NCI-H226 (cell line): ENCODE measurements around the gene IL18R1.

Experiments used
- DNase-seq: peaks from one replicate; pipeline ENCODE4 v3.0.0-alpha.2; 2015

IL18R1 gene

DNA sequence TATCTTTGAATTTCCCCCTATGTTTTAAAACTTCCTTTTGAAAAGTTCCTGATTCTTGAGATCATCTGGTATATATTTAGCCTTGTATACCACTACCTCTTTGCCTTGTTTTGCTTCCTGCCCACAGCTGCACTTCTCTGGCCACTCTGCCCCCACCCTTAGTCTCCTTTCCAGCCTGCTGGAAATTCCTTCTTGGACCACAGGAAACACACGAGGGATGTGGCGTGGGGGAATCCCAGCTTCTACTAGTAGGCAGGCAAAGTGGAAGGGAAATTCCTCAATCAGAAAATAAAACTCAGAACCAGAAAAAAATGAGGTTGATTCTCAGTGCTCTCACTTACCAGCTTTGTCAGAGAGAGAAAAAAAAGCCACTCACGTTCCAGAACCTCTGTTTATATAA is 80.7 kb downstream of the IL18R1 start:
- DNase-seq = peak; percentile 77

DNA sequence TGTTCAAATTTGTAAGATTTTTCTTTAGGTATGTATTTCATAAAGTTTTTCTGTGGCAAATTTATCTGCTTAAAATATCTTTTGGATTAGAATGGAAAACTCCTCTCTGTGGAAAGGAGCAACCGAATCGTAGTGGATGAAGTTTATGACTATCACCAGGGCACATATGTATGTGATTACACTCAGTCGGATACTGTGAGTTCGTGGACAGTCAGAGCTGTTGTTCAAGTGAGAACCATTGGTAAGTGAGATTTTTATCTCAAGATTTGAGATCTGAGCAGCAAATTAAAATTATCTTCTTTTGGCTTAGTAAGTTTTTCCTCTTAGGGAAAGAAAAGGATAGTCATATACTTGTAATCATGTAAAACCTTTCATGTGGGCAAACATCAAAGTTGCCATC is 81.5 kb downstream of the IL18R1 start:
- DNase-seq = no peak

DNA sequence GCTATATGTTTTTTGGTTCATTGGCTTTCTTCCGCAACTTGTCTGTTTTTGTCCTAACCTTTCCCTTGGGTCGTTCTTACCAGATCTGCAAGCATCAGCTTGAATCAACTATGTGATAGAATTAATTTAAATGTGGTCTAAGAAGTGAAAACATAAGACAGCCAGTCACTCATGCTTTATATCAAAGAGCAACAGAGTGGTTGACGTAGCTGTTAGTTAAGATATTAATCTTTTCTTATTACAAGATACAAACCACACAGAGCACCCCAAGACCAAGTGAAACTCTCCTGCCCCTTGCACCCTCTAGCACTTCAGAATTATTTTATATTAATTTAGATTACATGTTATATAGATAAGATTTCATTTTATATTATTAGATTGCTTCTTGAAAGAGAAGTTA is 82.5 kb downstream of the IL18R1 start:
- DNase-seq = no peak

DNA sequence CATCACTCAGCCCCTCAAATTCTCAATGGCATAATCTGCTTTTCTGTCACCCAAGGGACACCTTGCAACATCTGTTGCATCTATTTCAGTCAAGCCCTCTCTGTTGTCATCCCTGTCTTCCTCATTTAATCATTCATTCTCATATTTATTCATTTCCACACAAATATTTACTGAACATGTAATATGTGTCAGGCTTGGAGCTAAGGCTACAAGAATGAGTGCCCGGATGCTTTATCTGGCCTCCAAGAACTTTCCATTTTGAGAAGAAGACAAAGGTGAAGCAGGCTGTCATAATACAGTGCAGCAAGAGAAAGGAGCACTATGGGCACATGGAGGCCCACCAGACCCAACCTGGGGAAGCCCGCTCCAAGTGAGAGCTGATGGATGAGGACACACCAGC is 83.0 kb downstream of the IL18R1 start:
- DNase-seq = no peak

DNA sequence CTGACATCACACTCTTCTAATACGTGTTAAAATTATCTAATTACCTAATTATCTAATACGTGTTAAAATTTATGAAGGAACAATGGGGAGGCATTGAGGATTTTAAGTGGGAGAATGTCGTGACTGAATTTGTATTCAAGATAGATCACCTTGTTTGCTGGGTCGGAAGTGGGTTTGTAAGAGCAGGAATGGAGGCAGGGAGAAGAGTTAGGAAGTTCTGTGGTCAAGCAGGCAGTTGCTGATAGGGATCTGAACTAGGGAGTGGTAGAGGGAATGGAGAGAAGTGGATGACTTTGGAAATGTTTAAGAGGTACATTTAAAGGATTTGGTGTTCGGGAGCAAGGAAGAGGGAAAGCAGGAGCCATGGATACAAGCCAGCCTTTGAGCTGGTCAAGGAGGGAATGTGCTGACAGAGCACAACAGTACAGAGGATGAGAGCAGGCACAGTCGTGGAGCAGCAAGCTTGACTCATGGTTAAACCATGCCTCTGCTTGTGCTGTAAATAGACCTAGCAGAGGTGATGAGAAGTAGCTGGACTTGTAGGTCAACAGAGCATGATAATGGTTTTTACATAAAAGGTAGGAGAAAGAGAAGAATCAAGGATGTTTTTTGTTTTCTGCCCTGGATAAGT is 83.6 kb downstream of the IL18R1 start:
- DNase-seq = peak; percentile 78

DNA sequence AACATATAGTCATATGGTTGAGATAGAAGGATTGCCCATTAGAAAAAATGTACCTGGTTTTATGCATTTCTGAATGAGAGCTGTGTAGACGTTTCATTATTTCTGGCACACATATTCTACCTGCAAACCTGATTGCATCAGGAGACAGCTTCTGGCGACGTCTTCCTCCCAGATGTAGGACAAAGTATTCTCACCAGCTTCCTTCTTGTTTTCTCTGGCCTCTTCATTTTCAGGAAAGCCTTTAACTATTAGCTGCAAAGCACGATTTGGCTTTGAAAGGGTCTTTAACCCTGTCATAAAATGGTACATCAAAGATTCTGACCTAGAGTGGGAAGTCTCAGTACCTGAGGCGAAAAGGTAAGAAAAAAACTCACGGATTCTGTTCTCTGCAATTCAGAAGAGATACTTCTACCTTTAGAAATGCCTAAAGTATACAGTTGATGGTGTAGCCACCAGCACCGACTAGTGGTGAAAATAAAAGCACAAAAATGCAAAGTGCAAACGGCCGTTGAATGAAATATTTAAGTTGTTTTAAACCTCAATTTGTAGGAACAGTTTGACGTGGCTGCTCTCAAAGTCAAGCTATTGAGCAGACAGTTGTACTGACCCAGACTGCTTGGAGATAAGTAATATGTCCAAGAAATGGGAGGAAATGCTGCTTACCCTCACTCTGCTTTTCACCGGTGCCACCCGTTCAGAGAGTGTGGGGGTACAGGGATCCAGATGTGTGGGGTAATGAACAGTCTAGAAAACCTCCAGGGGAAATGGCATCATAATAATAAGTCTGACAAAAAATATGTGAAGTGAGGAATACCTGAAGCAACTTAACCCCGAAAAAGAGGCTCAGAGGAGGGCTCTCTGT is 87.6 kb downstream of the IL18R1 start:
- DNase-seq = peak; percentile 17

DNA sequence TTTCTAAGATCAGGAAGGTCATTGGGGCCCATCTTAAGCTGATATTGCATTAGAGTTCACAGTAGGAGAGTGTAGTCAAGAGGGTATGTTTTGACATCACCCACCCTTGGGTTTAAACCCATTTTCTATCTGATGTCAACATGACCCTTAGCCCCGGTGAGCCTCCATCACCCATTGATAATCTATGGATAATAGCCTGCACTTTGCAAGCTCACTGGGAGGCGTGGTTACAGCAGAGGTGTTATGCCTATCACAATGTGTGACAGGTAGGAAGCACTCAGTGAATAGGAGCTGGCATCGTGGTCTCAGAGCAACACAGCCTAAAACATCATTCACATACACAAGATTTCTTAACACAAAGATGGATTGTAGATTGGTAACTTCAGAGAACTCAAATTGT is 88.6 kb downstream of the IL18R1 start:
- no peak for DNase-seq

DNA sequence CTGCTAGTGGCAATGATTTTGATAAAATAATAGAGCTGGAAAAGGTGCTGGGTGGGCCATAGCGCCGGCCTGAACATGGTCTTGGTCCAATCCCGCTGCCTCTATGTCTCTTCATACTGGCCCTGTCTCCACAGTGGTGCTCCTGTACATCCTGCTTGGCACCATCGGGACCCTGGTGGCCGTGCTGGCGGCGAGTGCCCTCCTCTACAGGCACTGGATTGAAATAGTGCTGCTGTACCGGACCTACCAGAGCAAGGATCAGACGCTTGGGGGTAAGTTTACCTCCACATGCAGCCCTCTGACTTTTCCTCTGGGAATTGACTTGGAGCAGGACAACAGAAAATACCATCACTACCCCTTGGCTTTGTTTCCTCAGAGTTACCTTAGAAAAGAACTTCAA is 91.3 kb downstream of the IL18R1 start:
- DNase-seq = no peak
